GM12801 (cell line): ENCODE results near the gene KLF15.

ENCODE experiments used
- TF ChIP-seq, protein P1 (sequence below): IDR thresholded peaks from one replicate; pipeline ENCODE4 v1.5.1; 2011; ENCODE audit warnings: control low read depth; ENCODE audit not compliant: insufficient read length; ENCODE audit errors: extremely low read depth

The KLF15 gene

DNA sequence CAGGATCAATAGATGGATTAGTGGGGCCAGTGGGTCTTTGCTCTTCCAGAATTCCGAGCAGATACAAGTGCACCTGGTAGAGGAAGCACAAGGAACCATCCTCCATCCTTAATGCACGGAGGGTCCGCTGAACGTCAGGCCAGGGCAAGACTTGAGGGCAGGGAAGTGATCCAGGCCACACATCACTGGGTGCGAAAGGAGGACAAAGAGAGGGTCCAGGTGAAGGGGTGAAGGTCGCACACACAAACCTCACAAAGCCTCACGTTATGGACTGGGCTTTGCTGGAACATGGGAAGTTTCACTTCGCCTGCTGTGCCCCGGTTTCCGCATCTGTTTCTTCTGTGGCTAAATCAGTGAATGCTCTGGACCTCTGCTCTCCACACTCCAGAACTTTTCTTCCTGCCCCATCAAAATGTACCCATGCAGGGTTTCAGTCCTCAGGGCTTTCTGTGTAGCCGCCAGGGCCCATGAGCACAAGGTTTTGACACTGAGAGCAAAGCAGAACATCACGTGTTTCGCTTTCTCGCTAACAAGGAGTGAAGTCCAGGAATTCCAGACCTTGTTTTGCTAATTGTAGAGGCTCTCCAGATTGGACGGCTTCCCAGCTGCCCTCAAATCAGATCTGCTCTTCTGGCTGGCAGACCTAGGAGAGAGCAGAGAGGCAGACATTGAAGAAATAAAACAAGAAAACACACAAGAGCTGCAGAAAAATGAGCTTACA lies 56.3 kb downstream of the KLF15 start:
- TF ChIP-seq, protein P1, sequence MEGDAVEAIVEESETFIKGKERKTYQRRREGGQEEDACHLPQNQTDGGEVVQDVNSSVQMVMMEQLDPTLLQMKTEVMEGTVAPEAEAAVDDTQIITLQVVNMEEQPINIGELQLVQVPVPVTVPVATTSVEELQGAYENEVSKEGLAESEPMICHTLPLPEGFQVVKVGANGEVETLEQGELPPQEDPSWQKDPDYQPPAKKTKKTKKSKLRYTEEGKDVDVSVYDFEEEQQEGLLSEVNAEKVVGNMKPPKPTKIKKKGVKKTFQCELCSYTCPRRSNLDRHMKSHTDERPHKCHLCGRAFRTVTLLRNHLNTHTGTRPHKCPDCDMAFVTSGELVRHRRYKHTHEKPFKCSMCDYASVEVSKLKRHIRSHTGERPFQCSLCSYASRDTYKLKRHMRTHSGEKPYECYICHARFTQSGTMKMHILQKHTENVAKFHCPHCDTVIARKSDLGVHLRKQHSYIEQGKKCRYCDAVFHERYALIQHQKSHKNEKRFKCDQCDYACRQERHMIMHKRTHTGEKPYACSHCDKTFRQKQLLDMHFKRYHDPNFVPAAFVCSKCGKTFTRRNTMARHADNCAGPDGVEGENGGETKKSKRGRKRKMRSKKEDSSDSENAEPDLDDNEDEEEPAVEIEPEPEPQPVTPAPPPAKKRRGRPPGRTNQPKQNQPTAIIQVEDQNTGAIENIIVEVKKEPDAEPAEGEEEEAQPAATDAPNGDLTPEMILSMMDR = no peak

DNA sequence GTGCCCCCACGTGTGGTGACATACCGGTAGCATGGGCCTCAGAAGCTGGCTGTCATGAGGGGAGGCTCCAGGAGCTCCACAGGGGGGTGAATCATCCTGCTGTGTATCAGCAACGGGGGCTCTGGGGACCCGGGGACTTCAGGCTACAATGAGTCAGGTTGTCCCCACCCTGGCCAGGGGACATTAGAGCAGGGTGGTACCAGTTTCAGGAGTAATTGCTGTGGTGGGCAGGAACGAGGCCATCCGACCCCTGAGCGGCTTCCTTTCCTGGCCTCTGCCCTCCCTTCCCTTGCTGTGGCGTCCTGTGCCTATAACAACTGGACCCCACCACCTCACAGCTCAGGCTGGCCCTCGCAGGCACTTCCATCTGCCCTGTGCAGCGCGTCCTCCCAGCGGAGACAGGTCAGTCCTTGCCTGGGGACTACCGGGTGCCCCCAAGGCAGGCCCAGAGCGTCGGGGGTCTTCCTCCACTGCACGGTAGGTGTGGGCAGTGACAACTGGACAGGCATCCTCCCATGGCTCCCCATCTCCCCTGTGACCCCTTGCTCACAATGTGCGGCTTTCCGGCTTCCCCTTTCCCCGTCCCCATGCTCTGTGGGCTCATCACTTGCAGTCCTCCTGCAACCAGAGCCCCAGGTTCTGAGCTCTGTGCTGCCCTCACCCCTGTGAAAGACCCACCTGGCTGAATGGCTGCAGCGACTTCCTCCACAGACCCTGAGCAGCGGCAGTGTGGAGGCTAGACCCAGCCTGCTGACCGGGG lies 57.0 kb downstream of the KLF15 start:
- TF ChIP-seq, protein P1 = no peak

DNA sequence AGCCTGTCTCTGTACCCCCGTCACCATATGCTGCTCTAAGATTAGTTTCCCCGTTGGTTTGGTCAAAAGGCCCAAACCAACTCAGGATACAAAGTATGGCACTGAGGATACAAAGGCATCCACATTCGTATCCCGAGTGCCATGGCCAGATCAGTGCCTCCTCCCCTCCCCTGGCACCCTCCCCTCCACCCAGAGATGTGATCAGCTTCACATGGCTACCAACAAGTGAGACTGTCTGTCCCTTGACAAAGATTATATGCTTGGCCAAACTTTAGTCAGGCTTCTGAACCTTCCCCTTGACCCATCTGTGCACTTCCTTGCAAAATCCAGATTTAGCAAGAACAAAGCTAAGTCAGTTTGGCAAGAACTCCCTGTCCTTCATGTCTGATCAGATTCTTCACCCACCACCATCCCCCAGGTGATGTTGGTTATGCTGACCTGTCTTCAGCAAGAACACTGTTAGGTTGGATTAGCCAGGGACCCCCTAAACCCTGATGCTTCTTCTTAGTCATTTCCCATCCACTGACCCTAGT lies 61.7 kb downstream of the KLF15 start:
- TF ChIP-seq, protein P1 = no peak

DNA sequence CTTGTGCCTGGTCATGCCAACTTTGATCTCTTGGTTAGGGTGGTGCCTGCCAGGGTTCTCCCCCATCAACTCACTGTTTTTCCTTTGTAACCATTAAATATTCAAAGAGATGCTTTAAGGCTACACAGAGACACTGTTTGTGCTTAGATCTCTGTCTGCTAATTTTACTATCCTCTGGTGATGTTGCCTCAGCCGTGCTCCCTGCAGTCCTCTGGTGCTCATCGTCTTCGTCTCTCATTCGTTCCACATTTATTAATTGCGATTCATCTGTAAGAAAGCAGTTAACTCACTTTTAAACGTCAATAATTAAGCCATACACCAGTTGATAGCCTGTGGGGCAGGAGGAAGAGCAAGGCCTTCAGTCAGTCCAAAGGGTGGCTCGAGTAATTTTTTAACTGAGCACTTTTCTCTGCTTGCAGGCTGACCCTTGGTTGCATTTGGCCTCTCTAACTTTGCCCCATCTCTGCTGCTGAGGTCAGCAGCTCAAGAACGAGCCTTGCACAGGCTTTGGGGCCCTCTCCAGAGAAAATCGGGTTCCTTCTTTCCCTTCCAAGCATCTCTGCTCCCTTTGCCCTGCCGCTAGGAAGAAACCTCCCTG lies 62.9 kb downstream of the KLF15 start:
- TF ChIP-seq, protein P1 = no peak

DNA sequence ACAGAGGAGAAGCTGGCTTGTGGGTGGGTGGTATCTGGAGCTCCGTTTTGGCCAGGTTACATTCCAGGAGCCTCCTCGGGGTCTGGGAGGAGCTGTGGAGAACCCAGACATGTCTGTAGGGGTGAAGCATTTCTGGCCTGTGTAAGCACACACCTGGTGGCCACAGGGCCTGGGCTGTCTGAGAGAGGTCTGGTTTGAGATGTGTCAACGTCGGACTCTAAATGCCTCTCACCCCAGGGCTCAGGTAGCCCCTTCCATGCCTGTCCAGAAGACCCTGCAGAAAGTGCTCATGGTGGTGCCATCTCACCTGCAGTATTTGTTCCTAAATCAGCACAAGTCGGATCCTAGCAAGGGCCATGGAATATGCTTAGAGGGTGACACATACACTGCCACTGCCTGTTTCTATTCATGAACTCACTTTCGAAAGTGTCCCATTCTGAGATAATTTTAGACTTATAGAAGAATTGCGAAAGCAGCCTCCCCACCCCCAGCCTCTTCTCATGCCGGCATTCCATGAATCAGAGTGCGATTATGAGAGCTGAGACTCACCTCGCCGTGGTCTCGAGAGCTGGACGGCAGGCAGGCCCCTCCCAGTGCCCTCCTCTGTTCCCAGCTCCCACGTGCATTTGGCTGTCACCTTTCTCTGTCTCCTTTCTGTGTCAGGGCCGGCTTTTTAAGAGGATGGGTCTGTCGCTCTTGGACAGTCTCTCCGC lies 63.7 kb downstream of the KLF15 start:
- TF ChIP-seq, protein P1 = no peak
